ENCODE results near the gene PRKCB.

PRKCB gene

GRCh38 chr16:24246911-24247607, 411.3 kb downstream of the PRKCB start:
- Histone ChIP-seq H3K4me3 (no peak overlapping the region), H3K27ac (no peak overlapping the region)
- TF ChIP-seq CTCF (IDR thresholded peaks at IDR 0.05) = no peak
- DNase-seq (ENCODE audit: low spot score) = no peak

DNA sequence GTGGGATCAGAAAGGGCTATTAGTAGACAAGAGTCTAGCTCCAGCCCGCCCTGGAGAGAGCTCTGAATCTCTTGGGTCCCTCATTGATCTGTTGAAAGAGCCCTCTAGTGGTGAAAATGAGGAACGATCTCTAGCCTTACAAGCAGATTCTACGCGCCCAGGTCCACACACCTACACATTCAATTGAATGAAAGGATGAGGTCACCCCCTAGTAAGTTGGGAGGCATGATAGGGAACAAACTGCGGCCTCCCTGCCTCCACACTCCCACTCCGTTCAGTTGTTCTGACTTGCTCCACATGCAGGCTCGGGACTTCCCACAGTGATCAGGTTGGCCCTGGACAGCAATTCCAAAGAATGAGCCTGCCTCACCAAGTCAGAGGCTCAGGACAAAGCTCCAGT, 417.4 kb downstream of the PRKCB start:
- no peak for TF ChIP-seq CTCF (IDR thresholded peaks at IDR 0.05)
- no peak for DNase-seq (ENCODE audit: low spot score)

DNA sequence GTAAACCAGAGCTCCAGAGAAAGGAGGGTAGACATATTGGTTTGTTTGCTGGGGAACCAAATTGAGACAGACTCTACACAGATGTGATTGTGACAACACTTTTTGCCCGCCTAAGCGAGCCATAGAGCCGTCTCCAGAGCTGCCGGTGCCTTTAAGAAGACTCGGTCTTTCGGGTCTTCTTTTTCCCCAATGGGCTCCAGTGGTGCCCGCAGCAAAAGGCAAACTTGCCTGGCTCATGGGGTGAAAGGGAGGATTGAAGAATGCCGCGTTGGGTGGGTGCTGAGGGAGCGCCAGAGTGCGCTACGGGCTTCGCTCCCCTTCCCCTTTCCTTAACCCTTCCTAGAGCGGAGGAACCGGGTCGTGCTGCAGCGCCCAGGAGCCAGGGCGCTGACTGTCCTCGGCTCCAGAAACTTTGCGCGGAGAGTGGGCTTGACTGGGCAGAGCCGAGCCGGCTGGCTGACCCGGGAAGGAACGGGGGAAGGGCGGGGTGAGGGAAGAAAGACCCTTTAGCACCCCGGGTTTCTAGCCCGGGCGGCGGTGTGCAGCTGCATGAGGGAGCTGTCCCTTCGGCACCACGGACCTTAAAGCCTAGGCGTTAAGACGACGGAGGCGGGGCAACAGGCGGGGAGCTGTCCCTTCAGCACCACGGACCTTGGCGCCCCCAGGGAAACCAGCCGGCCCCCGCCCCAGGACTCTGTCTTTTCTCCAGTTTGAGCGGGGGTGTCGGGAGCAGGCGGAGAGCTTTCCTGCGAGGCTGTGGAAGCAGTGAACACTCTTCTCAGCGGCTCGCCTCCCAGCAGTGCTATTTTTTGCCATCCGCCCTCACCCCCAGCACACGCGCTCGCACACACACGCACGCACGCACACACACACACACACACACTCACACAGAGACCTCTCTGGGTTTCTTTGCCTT, 419.9 kb downstream of the PRKCB start, which contains the start of gene CACNG3:
Gene CACNG3, plus strand, starts transcription at position 880 of the 916 bp plus-strand sequence. CDS start 420 bp downstream, outside the sequence.
- H3K4me3 ChIP-seq = no peak within 1 kb of the TSS
- no peak for TF ChIP-seq CTCF (IDR thresholded peaks at IDR 0.05)
- no peak for DNase-seq (ENCODE audit: low spot score)
- H3K27ac ChIP-seq = no peak within 1 kb of the TSS

More for the DNA sequence above, 417.4 kb downstream of the PRKCB start:
- Histone ChIP-seq H3K27ac (no peak overlapping the region), H3K4me3 (no peak overlapping the region)

GRCh38 chr16:24257958-24258357, 422.2 kb downstream of the PRKCB start:
- DNase-seq (ENCODE audit: low spot score) = no peak
- TF ChIP-seq CTCF (IDR thresholded peaks at IDR 0.05) = no peak
- Histone ChIP-seq H3K4me3 (no peak overlapping the region), H3K27ac (no peak overlapping the region)

GRCh38 chr16:24258791-24259190, 423.0 kb downstream of the PRKCB start:
- no peak overlapping the region for H3K4me3 ChIP-seq
- DNase-seq (ENCODE audit: low spot score) = no peak
- H3K27ac ChIP-seq = no peak overlapping the region
- TF ChIP-seq CTCF (IDR thresholded peaks at IDR 0.05) = no peak

GRCh38 chr16:24262816-24263215, 427.0 kb downstream of the PRKCB start:
- DNase-seq (ENCODE audit: low spot score) = no peak
- no peak for TF ChIP-seq CTCF (IDR thresholded peaks at IDR 0.05)
- no peak overlapping the region for H3K27ac ChIP-seq
- no peak overlapping the region for H3K4me3 ChIP-seq
